Tibial nerve (tissue), 4 donors: Measurements from ENCODE around the gene ACTN1. TPM values are rescaled to one million over a fixed set of nuclear protein-coding genes. Genes with fewer than 3 reads are reported as not detected.

Source experiments
- DNase-seq, 2 donors: peaks; one replicate each; pipeline ENCODE4 v3.0.0-alpha.2; 2019; ENCODE audit warnings: low spot score in 2 of 2
- H3K27ac ChIP-seq, 4 donors: fragments of 200-600 bp; sonication (generic) in 3 of 4; one replicate each; pipeline ENCODE4 v1.5.1; 2017 to 2019; ENCODE audit warnings: mild to moderate bottlenecking in 1 of 4
- H3K27me3 ChIP-seq, 2 donors: fragments of 200-600 bp; sonication (generic) in 1 of 2; one replicate each; pipeline versions ENCODE4 v1.5.1 to v1.6.0; 2017 to 2019
- H3K36me3 ChIP-seq, 3 donors: fragments of 200-600 bp; sonication (generic); one replicate each; pipeline ENCODE4 v1.5.1; 2018 to 2019
- H3K4me1 ChIP-seq, 4 donors: fragments of 200-600 bp; sonication (generic) in 3 of 4; one replicate each; pipeline ENCODE4 v1.5.1; 2017 to 2019
- H3K4me3 ChIP-seq, 4 donors: fragments of 200-600 bp; sonication (generic) in 3 of 4; one replicate each; pipeline ENCODE4 v1.5.1; 2017 to 2019; ENCODE audit warnings: mild to moderate bottlenecking in 1 of 4, moderate library complexity in 1 of 4
- H3K9me3 ChIP-seq, 4 donors: fragments of 200-600 bp; sonication (generic) in 3 of 4; one replicate each; pipeline ENCODE4 v1.5.1; 2017 to 2019
- EP300 ChIP-seq, 2 donors: sonication (generic); formaldehyde crosslinking; IDR thresholded peaks; one replicate each; pipeline ENCODE4 v1.6.1; 2017; ENCODE audit warnings: antibody characterized with exemption in 2 of 2, mild to moderate bottlenecking in 1 of 2
- POLR2A ChIP-seq, 2 donors: fragments of 450-650 bp; IDR thresholded peaks; one replicate each; pipeline ENCODE4 v1.6.1; 2017; ENCODE audit warnings: antibody characterized with exemption in 2 of 2, mild to moderate bottlenecking in 2 of 2, moderate library complexity in 2 of 2
- WGBS, 2 donors: methylation state at CpG; one replicate each; pipeline ENCODE4 v1.1.5; 2018; 5-methylcytosine and 5-hydroxymethylcytosine counted together
- total RNA-seq, 4 donors: library from RNA; depleted of rRNA; stranded (reverse); fragments of >200 nt; gene quantifications; one replicate each; pipeline ENCODE4 v1.1.0, GENCODE V29; 2016
- TF ChIP-seq, protein P1 (sequence below), 5 experiments: fragments of 200-600 bp in 3 of 5; fragments of 450-650 bp in 2 of 5; sonication (generic) in 3 of 5; IDR thresholded peaks; one replicate each; pipeline ENCODE4 v1.5.1; 2016 to 2019; ENCODE audit warnings: antibody characterized with exemption in 5 of 5, mild to moderate bottlenecking in 3 of 5, moderate library complexity in 2 of 5

ACTN1 gene
- total RNA-seq, 4 donors from 2014 or later = 130 to 273 (median 152) TPM

DNA sequence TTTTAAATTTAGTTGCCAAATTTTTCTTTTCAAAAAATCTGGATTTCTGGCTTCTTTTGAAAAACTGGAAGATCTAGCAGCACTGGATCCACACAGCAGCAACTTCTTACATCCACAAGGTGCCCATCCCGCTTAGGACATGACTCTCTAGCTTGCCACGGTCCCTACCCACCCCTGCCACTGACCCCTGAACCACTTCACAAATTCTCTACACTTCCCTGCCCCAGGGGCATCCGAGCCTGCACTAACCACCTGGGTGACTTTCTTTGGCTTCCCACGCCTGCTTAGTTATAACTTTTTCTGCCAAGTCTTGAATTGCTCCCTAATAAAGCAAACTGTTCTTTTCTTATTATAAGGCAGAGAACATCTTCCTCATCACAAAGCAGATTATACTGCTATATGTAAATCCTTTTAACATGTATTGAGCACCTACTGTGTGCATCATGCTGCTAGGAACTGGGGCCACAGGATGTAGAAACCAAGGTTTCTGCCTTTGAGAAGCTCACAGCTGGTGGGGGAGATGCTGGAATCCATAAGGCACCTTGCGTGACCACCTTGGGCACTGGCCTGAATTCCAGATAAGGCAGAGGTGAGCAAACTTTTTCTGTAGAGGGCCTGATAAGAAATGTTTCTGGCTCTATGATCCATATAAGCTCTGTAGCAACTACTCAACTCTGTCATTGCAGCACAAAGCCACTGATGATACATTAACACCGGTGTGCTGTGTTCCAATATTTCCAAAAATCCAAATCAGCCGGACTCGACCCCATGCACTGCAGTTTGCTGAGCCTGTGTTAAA, 59.8 kb downstream of the ACTN1 start:
- Histone ChIP-seq H3K4me1 (peaks cover 0 to 14% (median 5%) of the 10 kb centered on the region in 4 donors), H3K9me3 (no peaks in the 10 kb centered on the region), H3K36me3 (peaks cover 0 to 15% (median 0%) of the 10 kb centered on the region in 3 donors), H3K27ac (no peak overlapping the region), H3K4me3 (no peak overlapping the region), H3K27me3 (no peaks in the 10 kb centered on the region)
- TF ChIP-seq POLR2A (IDR thresholded peaks at IDR 0.05) (no peak), EP300 (IDR thresholded peaks at IDR 0.05) (no peak)
- TF ChIP-seq, protein P1, sequence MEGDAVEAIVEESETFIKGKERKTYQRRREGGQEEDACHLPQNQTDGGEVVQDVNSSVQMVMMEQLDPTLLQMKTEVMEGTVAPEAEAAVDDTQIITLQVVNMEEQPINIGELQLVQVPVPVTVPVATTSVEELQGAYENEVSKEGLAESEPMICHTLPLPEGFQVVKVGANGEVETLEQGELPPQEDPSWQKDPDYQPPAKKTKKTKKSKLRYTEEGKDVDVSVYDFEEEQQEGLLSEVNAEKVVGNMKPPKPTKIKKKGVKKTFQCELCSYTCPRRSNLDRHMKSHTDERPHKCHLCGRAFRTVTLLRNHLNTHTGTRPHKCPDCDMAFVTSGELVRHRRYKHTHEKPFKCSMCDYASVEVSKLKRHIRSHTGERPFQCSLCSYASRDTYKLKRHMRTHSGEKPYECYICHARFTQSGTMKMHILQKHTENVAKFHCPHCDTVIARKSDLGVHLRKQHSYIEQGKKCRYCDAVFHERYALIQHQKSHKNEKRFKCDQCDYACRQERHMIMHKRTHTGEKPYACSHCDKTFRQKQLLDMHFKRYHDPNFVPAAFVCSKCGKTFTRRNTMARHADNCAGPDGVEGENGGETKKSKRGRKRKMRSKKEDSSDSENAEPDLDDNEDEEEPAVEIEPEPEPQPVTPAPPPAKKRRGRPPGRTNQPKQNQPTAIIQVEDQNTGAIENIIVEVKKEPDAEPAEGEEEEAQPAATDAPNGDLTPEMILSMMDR (IDR thresholded peaks at IDR 0.05) = no peak
- WGBS, 2 donors = 81 to 86% methylated on average over 8 of the region's 8 CpGs
- DNase-seq = no peak

DNA sequence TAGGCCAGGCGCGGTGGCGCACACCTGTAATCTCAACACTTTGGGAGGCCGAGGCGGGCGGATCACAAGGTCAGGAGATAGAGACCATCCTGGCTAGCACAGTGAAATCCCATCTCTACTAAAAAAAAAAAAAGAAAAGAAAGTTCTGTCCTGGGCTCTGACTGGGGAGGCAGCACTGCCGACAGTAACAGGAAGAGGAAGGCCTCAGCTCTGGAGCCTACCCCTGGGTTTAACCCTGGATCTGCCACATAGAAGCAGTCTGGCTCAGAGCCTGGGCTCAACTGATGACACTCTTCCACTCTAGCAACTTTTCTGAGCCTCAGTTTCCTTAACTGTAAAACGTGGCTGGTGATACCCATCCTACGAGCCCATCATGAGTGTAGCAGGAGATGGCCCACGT, 60.5 kb downstream of the ACTN1 start:
- no peak for DNase-seq
- peaks cover 0 to 14% (median 0%) of the 10 kb centered on the region in 3 donors for H3K36me3 ChIP-seq
- H3K27me3 ChIP-seq = no peaks in the 10 kb centered on the region
- no peaks in the 10 kb centered on the region for H3K9me3 ChIP-seq
- no peak overlapping the region for H3K4me3 ChIP-seq
- TF ChIP-seq POLR2A (IDR thresholded peaks at IDR 0.05) (no peak), EP300 (IDR thresholded peaks at IDR 0.05) (no peak)
- TF ChIP-seq, protein P1 (IDR thresholded peaks at IDR 0.05) = no peak
- 85 to 91% methylated on average over 10 of the region's 10 CpGs for WGBS, 2 donors
- peaks cover 0 to 14% (median 5%) of the 10 kb centered on the region in 4 donors for H3K4me1 ChIP-seq
- no peak overlapping the region for H3K27ac ChIP-seq

DNA sequence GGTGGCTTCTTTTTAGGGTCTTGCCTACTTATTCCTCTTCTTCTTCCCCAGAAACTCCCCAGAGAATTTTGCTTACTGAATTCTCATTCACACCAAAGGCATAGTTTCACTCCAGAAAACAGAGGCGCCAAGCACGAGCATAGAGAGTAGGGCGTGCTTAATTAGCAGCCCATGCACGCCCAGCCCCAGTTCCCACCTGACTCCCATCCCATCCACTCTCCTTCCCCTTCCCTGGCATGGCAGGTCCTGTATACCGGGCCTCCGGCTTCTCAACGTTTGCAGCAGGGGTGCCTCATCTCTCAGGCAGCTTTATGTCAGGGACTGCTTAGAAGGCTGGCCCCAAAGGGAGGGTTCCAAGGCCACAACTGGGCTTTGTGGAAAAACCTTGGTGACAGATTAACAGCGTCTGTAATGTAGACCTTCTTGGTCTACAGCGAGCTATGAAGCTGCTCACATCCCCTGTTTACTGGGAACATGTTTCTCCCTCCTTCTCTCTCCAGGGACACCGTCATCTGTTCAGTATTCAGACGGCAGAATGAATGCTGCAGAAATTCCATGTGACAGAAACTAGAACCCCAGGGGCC, 62.7 kb downstream of the ACTN1 start:
- no peaks in the 10 kb centered on the region for H3K27me3 ChIP-seq
- WGBS, 2 donors = 73 to 82% methylated on average over 11 of the region's 11 CpGs
- TF ChIP-seq POLR2A (IDR thresholded peaks at IDR 0.05) (no peak), EP300 (IDR thresholded peaks at IDR 0.05) (no peak)
- TF ChIP-seq, protein P1 (IDR thresholded peaks at IDR 0.05) = no peak
- no peak overlapping the region for H3K27ac ChIP-seq
- peaks cover 0 to 14% (median 0%) of the 10 kb centered on the region in 3 donors for H3K36me3 ChIP-seq
- H3K9me3 ChIP-seq = no peaks in the 10 kb centered on the region
- H3K4me1 ChIP-seq = peaks cover 0 to 4% (median 0%) of the 10 kb centered on the region in 4 donors
- DNase-seq = no peak
- H3K4me3 ChIP-seq = no peak overlapping the region

DNA sequence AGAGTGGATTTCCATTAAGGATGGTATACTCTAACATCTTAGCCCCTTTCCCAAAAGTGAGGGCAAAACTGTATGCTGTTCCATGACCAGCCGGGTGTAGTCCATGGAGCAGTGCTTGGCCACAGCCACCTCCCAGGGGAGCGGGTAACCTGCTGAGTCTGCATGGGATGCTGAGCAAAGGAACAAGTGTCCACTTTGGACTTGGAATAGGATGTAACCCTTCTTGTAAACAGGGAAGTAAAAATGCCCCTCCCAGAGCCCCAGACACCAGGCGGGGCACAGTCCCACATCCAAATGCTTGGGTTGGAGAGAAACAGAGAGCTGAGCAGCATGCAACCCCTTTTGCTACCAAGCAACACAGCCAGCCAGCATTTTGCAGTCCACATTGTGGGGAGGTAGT, 65.6 kb downstream of the ACTN1 start:
- H3K4me1 ChIP-seq = peaks cover 0 to 6% (median 0%) of the 10 kb centered on the region in 4 donors
- TF ChIP-seq, protein P1 (IDR thresholded peaks at IDR 0.05) = no peak
- TF ChIP-seq POLR2A (IDR thresholded peaks at IDR 0.05) (no peak), EP300 (IDR thresholded peaks at IDR 0.05) (no peak)
- peaks cover 0 to 15% (median 0%) of the 10 kb centered on the region in 3 donors for H3K36me3 ChIP-seq
- H3K4me3 ChIP-seq = no peak overlapping the region
- no peak overlapping the region for H3K27ac ChIP-seq
- no peaks in the 10 kb centered on the region for H3K9me3 ChIP-seq
- WGBS, 2 donors = 85 to 93% methylated on average over 3 of the region's 3 CpGs
- DNase-seq = no peak
- no peaks in the 10 kb centered on the region for H3K27me3 ChIP-seq
